Measurements from ENCODE around the gene USP10. TPM values are rescaled to one million over a fixed set of nuclear protein-coding genes. Genes with fewer than 3 reads are reported as not detected.

USP10 gene
- total and polyA plus RNA-seq, 2 donors from 2014 or later, result 36.8 to 79.5 TPM

DNA sequence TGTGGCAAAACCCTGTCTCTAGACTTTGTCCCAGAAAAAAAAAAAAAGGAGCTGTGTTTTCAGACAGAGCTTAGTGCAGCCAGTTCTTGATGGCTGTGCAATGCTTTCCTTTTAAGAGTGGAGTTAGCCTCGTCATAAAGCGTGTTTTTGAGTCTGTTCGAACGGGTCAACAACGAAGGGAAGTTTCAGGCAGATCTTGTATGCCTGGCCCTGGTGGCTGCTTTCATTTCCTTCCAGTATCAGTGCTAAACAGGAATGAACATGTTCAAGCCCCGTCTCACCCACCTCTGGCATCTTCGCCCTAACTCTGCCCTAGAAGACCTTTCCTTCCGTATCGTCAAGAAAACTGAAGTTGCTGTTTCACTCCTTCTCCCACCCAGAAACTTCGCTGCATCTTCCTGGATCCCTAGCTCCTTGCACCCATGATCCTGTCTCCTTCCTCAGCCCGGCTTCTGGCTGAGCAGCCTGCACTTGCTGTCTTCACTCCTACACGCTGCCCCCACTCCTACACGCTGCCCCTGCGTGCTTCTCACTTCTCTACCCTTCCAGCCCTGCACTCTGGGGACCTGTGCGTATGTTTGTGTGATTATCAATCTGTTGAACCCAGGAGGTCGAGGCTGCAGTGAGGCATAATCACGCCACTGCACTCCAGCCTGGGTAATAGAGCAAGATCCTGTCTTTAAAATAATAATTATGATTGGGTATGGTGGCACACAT, 55.3 kb downstream of the USP10 start:
- Histone ChIP-seq H3K4me3 (ENCODE audit: low read length in 3 of 3) (no peak overlapping the region), H3K4me1 (ENCODE audit: control insufficient read depth in 2 of 3, insufficient read depth in 2 of 3, low read depth in 1 of 3, low read length in 3 of 3) (peaks cover 0 to 8% (median 0%) of the 10 kb centered on the region in 3 donors), H3K27me3 (ENCODE audit: control insufficient read depth, insufficient read depth, low read length) (no peaks in the 10 kb centered on the region), H3K36me3 (ENCODE audit: control insufficient read depth in 2 of 3, insufficient read depth in 3 of 3, low read length in 3 of 3) (peaks cover 0 to 4% (median 0%) of the 10 kb centered on the region in 3 donors), H3K9me3 (ENCODE audit: control insufficient read depth in 2 of 3, insufficient read depth in 1 of 3, low read length in 3 of 3) (no peaks in the 10 kb centered on the region), H3K27ac (ENCODE audit: low read depth in 2 of 2, low read length in 2 of 2) (no peak overlapping the region), H3K9ac (ENCODE audit: low read length in 3 of 3) (no peak overlapping the region)
- FAIRE-seq (no peak), DNase-seq (no peak)
- TF ChIP-seq, protein P1, sequence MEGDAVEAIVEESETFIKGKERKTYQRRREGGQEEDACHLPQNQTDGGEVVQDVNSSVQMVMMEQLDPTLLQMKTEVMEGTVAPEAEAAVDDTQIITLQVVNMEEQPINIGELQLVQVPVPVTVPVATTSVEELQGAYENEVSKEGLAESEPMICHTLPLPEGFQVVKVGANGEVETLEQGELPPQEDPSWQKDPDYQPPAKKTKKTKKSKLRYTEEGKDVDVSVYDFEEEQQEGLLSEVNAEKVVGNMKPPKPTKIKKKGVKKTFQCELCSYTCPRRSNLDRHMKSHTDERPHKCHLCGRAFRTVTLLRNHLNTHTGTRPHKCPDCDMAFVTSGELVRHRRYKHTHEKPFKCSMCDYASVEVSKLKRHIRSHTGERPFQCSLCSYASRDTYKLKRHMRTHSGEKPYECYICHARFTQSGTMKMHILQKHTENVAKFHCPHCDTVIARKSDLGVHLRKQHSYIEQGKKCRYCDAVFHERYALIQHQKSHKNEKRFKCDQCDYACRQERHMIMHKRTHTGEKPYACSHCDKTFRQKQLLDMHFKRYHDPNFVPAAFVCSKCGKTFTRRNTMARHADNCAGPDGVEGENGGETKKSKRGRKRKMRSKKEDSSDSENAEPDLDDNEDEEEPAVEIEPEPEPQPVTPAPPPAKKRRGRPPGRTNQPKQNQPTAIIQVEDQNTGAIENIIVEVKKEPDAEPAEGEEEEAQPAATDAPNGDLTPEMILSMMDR (IDR thresholded peaks at IDR 0.05; ENCODE audit: borderline replicate concordance, extremely low read depth, insufficient read depth), result no peak
- intact Hi-C loops (cut with DNase I), result loop anchor here (5.0 kb wide), 2 partner anchors 197 to 217 kb away; no protein-coding TSS in a partner anchor

DNA sequence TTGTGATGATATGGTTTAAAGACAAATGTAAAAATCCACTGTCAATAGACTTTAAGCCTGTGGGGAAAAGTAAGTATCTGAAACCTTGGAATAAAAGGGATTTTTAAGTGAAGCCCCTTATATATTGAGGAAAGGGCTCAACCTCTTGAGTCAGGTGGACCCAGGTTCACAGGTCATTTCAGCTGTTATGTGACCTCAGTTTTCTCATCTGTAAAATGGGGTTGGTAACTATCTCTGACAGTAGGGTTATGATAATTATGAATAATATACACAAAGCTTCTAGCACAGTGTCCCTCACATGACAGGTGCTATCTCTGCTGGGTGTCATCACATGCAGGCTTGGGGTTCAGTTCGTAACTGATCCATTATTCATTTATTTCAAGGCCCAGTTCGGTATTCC, 57.0 kb downstream of the USP10 start:
- peaks cover 0 to 8% (median 0%) of the 10 kb centered on the region in 3 donors for H3K36me3 ChIP-seq (ENCODE audit: control insufficient read depth in 2 of 3, insufficient read depth in 3 of 3, low read length in 3 of 3)
- intact Hi-C loops (cut with DNase I), result no loop called here
- H3K9ac ChIP-seq (ENCODE audit: low read length in 3 of 3), result no peak overlapping the region

DNA sequence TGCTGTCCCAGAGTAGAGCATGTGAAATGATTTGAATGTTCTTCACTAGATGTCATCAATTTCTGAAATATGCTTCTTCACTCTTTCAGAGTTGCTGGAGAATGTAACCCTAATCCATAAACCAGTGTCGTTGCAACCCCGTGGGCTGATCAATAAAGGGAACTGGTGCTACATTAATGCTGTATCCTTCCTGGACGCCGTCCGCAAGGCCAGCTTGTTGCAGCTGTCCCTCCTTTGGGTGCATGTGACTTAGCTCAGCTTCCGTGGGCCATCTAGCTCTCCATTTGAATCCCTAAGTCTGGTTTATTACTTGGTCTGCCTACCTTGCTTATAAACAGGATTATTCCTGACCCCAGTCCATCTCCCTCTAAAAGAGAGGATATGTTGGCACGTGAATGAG, 58.8 kb downstream of the USP10 start:
- H3K9me3 ChIP-seq (ENCODE audit: control insufficient read depth in 2 of 3, insufficient read depth in 1 of 3, low read length in 3 of 3), result no peaks in the 10 kb centered on the region
- H3K36me3 ChIP-seq (ENCODE audit: control insufficient read depth in 2 of 3, insufficient read depth in 3 of 3, low read length in 3 of 3), result peaks cover 3 to 17% (median 10%) of the 10 kb centered on the region in 3 donors
- H3K27me3 ChIP-seq (ENCODE audit: control insufficient read depth, insufficient read depth, low read length), result no peaks in the 10 kb centered on the region
- no peak for FAIRE-seq
- TF ChIP-seq, protein P1 (IDR thresholded peaks at IDR 0.05; ENCODE audit: borderline replicate concordance, extremely low read depth, insufficient read depth), result no peak
- no peak overlapping the region for H3K4me3 ChIP-seq (ENCODE audit: low read length in 3 of 3)
- intact Hi-C loops (cut with DNase I), result no loop called here
- peaks cover 0 to 8% (median 0%) of the 10 kb centered on the region in 3 donors for H3K4me1 ChIP-seq (ENCODE audit: control insufficient read depth in 2 of 3, insufficient read depth in 2 of 3, low read depth in 1 of 3, low read length in 3 of 3)
- H3K27ac ChIP-seq (ENCODE audit: low read depth in 2 of 2, low read length in 2 of 2), result peak overlapping the region in 1 of 2 donors; percentile 30
- DNase-seq, result peak in 1 of 5 donors; percentile 46
- H3K9ac ChIP-seq (ENCODE audit: low read length in 3 of 3), result no peak overlapping the region

More for the DNA sequence above, 57.0 kb downstream of the USP10 start:
- Histone ChIP-seq H3K9me3 (ENCODE audit: control insufficient read depth in 2 of 3, insufficient read depth in 1 of 3, low read length in 3 of 3) (no peaks in the 10 kb centered on the region), H3K4me1 (ENCODE audit: control insufficient read depth in 2 of 3, insufficient read depth in 2 of 3, low read depth in 1 of 3, low read length in 3 of 3) (peaks cover 0 to 8% (median 0%) of the 10 kb centered on the region in 3 donors), H3K27ac (ENCODE audit: low read depth in 2 of 2, low read length in 2 of 2) (no peak overlapping the region), H3K4me3 (ENCODE audit: low read length in 3 of 3) (no peak overlapping the region), H3K27me3 (ENCODE audit: control insufficient read depth, insufficient read depth, low read length) (no peaks in the 10 kb centered on the region)
- FAIRE-seq, result no peak
- TF ChIP-seq, protein P1 (IDR thresholded peaks at IDR 0.05; ENCODE audit: borderline replicate concordance, extremely low read depth, insufficient read depth), result no peak
- DNase-seq, result no peak
